RWPE1 (cell line): ENCODE data around the gene RUFY4.

ENCODE experiments used
- CTCF ChIA-PET: fragments of 350-600 bp; sonication (Branson Sonifier 250); formaldehyde crosslinking; extraction: SDS; loops from one replicate; lab custom pipeline; 2021; lab: Yijun Ruan, JAX
- POLR2A ChIA-PET: fragments of 400-600 bp; formaldehyde crosslinking; extraction: SDS; loops from one replicate; lab custom pipeline; 2020; ENCODE audit warnings: antibody characterized with exemption; ENCODE audit not compliant: low non-redundant PET; lab: Yijun Ruan, JAX
- DNase-seq: peaks from one replicate; pipeline ENCODE4 v3.0.0; 2012; ENCODE audit warnings: low spot score
- H3K27ac ChIP-seq: fragments of 450-650 bp; 2 replicates; pipeline ENCODE4 v1.5.1; 2017
- CTCF ChIP-seq: fragments of 450-650 bp; conservative IDR thresholded peaks from 2 replicates; pipeline ENCODE4 v1.5.1; 2017; ENCODE audit warnings: low read depth, mild to moderate bottlenecking

The RUFY4 gene

GRCh38 chr2:218065239-218066006 lies 3.6 kb upstream of the RUFY4 start:
- ChIA-PET POLR2A (no interaction called here), CTCF (interaction anchor here (0.7 to 0.8 kb wide), 2 partner anchors 162 to 279 kb away, joined by 3 read pairs; no protein-coding TSS in a partner anchor)
- no peak for DNase-seq
- TF ChIP-seq CTCF: no peak
- no peak overlapping the region for H3K27ac ChIP-seq

- DNase-seq: no peak
- TF ChIP-seq CTCF: no peak
- CTCF ChIA-PET: no interaction called here
- POLR2A ChIA-PET: no interaction called here
- H3K27ac ChIP-seq: no peak overlapping the region
Observed at GRCh38 chr2:218066926-218067515, 2.0 kb upstream of the RUFY4 start.

DNA sequence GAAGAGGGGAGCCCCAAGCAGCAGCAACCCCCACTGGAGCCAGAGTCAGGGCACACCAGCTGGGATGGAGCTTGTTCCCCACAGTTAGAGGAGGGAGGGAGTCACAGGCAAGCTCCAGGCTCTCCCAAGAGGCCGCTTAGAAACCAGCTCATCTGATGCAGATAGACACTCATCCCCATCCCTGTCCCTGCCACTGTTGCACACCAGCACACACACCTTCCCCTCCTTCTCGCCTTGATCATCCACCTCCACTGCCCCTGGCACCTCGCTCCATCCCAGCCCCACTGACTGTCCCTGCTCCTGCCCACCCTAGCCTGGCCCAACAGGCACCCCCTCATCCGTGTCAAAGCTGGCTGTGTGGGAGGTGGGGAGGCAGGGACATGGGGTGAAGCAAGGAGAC lies 1.5 kb upstream of the RUFY4 start:
- ChIA-PET CTCF (interaction anchor here (2.0 kb wide), 1 partner anchor 278 kb away, joined by 13 read pairs; no protein-coding TSS in a partner anchor), POLR2A (no interaction called here)
- no peak overlapping the region for H3K27ac ChIP-seq
- no peak for DNase-seq
- no peak for TF ChIP-seq CTCF

DNA sequence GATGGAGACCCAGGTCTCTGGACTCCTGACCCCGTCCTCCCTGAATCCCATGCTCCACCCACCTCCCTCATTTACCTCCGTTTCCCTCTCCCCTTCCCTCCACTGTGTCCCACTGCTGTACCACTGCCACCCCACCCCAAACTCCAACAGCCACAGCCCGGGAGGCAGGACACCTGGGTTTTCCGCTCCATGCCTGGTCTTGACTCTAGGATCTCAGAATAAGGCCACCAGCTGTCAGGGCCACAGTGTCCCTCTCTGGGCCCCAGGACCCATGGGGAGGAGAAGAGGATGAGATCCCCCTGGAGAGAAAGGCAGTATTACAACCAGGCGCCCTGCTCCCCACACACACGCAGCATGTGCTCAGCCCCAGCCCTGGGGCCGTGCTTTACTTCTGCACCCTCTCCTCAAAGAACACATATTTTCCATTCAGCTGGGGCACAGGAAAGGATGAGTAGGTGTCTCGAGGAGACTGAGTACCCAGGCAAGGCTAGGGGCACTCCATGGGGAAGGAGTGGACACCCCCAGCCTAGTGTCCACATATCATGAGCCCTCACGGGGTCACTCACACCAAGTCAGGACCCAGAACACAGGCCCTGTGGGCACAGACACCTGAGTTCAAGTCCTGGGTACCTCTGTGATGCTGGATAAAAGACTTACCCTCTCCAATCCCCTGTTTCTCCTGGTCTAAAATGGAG lies 700 bp downstream of the RUFY4 start:
- POLR2A ChIA-PET: no interaction called here
- no peak for DNase-seq
- TF ChIP-seq CTCF: no peak
- no peak overlapping the region for H3K27ac ChIP-seq
- CTCF ChIA-PET: interaction anchor here (0.7 to 1.4 kb wide), 3 partner anchors 35 to 279 kb away, joined by 3 to 5 read pairs (median 3); no protein-coding TSS in a partner anchor

DNA sequence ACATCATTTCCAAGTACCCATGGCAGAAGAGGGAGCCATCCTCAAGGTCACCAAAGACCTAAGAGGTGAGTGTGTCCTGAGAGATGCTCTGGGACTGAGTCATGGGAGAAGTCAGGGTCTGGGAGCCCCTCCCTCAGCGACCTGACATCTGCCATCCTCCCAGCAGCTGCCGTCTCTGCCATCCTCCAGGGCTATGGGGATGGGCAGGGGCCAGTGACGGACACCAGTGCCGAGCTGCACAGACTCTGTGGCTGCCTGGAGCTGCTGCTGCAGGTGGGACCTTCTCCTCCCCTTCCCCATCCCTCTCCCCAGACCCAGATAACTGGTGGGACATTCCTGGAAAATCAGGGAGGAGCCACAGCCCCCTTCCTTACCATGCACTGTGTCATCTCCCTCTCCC lies 1.5 kb downstream of the RUFY4 start:
- ChIA-PET CTCF (no interaction called here), POLR2A (no interaction called here)
- no peak for TF ChIP-seq CTCF
- no peak for DNase-seq
- H3K27ac ChIP-seq: no peak overlapping the region

DNA sequence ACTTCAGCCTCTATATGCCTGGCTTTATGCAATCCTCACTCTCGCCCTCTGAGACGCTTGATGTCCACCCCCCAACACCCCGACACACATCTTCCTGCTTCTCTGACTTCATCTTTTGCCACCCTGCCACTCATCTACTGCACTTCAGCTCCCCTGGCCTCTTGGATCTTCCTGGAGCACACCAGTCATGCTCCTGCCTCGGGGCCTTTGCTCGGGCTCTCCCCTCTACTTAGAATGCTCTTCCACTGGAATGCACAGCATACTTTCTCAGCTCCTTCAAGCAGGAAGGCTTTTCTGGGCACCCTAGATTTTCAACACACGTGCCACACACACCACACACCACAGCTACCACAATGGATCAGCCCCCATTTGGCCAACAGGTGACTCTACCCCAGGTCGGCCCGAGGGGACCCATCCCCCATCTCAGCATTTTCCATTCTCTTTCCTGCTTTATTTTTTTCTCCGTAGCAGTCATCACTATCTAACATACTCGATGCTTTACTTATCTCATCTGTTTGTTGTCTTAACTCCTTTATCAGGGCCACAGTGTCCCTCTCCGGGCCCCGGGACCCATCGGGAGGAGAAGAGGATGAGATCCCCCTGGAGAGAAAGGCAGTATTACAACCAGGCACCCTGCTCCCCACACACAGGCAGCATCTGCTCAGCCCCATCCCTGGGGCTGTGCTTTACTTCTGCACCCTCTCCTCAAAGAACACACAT lies 2.3 kb downstream of the RUFY4 start:
- DNase-seq: no peak
- POLR2A ChIA-PET: no interaction called here
- CTCF ChIA-PET: interaction anchor here (1.0 kb wide), 1 partner anchor 11 kb away, joined by 3 read pairs; no protein-coding TSS in a partner anchor
- no peak overlapping the region for H3K27ac ChIP-seq
- TF ChIP-seq CTCF: no peak
